Measurements from ENCODE around the gene SMCO2. TPM values are rescaled to one million over a fixed set of nuclear protein-coding genes. Genes with fewer than 3 reads are reported as not detected.

Gene SMCO2
- total and polyA plus RNA-seq, 9 of the 15 experiments (the other 6 are each of a cell fraction or from before 2014, with no cell fraction given) = not detected

DNA sequence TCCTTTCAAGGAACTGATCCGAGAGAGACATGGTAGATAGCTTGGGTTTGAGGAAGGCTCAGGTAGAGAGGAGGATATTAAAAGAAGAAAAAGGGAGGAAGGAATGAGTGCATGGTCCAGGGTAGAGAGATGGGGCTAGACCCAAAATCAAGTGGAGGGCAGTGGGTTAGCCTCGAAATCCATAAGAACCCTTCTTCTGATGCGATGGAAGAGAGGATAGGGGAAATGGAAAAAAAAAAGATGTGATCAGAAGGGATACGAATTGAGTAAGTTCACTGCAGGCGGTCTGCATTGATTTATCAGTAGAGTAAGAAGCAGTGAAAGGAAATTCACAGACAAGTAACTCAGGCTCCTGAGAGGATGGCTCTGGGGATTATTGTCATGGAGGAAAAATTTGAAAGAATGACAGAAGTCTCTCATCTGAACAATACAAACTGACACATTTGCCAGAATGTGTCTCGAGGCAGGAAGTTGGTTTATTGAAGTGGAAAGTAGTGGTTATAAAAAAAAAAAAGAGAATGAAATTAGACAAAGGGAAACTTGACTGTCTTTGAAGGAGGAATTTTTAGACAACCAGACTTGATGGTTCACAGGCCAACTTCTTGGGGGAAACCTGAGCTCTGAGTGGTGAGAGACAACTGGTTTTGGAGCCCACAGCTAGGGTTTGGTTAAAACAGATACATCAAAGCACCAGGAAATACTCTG is 87.7 kb downstream of the SMCO2 start:
- no peak for FAIRE-seq
- DNase-seq (ENCODE audit: extremely low read depth in 1 of 4, low spot score in 3 of 4) = no peak
- no TSS peak for BruUV-seq (replicated peaks)
- Histone ChIP-seq H3K4me1 (replicated peaks in 1 of 2; ENCODE audit: control insufficient read depth in 2 of 2, insufficient read depth in 2 of 2, low read length in 2 of 2) (no peaks in the 10 kb centered on the region; a peak in 1 of 5 replicates), H3K27ac (ENCODE audit: extremely low read depth, low read depth, low read length) (no peak overlapping the region), H3K9me3 (replicated peaks; ENCODE audit: control insufficient read depth, insufficient read depth, low read depth, low read length) (no peaks in the 10 kb centered on the region), H3K79me2 (ENCODE audit: control insufficient read depth, insufficient read depth, low read length) (no peaks in the 10 kb centered on the region), H3K4me3 (no peak overlapping the region), H4K20me1 (replicated peaks; ENCODE audit: control insufficient read depth, insufficient read depth, low read length) (peaks cover 3% of the 10 kb centered on the region; the same call in 1 of the 2 replicates), H2AFZ (ENCODE audit: low read depth, low read length) (no peak overlapping the region), H3K4me2 (ENCODE audit: insufficient read depth, low read length) (no peak overlapping the region), H3K27me3 (ENCODE audit: control insufficient read depth in 2 of 2, insufficient read depth in 2 of 2, low read length in 2 of 2) (peaks cover 5 to 12% of the 10 kb centered on the region in 2 experiments; a peak in 2 of 5 replicates), H3K9me1 (ENCODE audit: control insufficient read depth, insufficient read depth, low read length) (no peaks in the 10 kb centered on the region), H3K9ac (ENCODE audit: insufficient read depth in 1 of 2, low read depth in 2 of 2, low read length in 2 of 2) (no peak overlapping the region), H3K36me3 (ENCODE audit: control insufficient read depth, insufficient read depth, low read length) (no peaks in the 10 kb centered on the region)
- ChIA-PET POLR2A (interaction anchor here (0.6 kb wide), 1 partner anchor 32 kb away, joined by 3 read pairs; no protein-coding TSS in a partner anchor), CTCF (ENCODE audit: low intra/inter-chr PET ratio) (no interaction called here)
- no peak for ATAC-seq
- 0% methylated on average over 6 of the region's 6 CpGs for WGBS (ENCODE audit: insufficient coverage, low coverage, missing lambda C conversion rate)
- intact Hi-C loops (cut with micrococcal nuclease) (no loop called here), in situ Hi-C loops (cut with MboI) (no loop called here)
- TF ChIP-seq ZNF707 (CRISPR knock-in tag; conservative IDR thresholded peaks at IDR 0.05) (no peak), ZNF134 (CRISPR knock-in tag; conservative IDR thresholded peaks at IDR 0.05) (no peak), TSC22D4 (tag; IDR thresholded peaks at IDR 0.05) (no peak), SMARCE1 (IDR thresholded peaks at IDR 0.05) (no peak), CTBP1 (IDR thresholded peaks at IDR 0.05; ENCODE audit: borderline replicate concordance) (no peak), YBX1 (IDR thresholded peaks at IDR 0.05) (no peak), STAT5A (IDR thresholded peaks at IDR 0.05; ENCODE audit: borderline replicate concordance, low read length) (no peak), AFF1 (IDR thresholded peaks at IDR 0.05; ENCODE audit: low read depth in 1 of 2, partially characterized antibody in 2 of 2) (no peak), RBBP5 (IDR thresholded peaks at IDR 0.05; ENCODE audit: borderline replicate concordance, insufficient read depth, low read length, poor library complexity, severe bottlenecking) (no peak), FOXA1 (IDR thresholded peaks at IDR 0.05; ENCODE audit: borderline replicate concordance) (no peak), MXI1 (IDR thresholded peaks at IDR 0.05; ENCODE audit: low read depth, low read length) (no peak)
- TF ChIP-seq, protein P1, sequence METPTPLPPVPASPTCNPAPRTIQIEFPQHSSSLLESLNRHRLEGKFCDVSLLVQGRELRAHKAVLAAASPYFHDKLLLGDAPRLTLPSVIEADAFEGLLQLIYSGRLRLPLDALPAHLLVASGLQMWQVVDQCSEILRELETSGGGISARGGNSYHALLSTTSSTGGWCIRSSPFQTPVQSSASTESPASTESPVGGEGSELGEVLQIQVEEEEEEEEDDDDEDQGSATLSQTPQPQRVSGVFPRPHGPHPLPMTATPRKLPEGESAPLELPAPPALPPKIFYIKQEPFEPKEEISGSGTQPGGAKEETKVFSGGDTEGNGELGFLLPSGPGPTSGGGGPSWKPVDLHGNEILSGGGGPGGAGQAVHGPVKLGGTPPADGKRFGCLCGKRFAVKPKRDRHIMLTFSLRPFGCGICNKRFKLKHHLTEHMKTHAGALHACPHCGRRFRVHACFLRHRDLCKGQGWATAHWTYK (CRISPR knock-in tag; IDR thresholded peaks at IDR 0.05) = no peak
- TF ChIP-seq, protein P2, sequence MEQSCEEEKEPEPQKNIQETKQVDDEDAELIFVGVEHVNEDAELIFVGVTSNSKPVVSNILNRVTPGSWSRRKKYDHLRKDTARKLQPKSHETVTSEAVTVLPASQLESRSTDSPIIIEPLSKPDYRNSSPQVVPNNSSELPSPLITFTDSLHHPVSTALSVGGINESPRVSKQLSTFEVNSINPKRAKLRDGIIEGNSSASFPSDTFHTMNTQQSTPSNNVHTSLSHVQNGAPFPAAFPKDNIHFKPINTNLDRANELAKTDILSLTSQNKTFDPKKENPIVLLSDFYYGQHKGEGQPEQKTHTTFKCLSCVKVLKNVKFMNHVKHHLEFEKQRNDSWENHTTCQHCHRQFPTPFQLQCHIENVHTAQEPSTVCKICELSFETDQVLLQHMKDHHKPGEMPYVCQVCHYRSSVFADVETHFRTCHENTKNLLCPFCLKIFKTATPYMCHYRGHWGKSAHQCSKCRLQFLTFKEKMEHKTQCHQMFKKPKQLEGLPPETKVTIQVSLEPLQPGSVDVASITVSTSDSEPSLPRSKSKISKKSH (CRISPR knock-in tag; IDR thresholded peaks at IDR 0.05) = no peak

Measured in K562 (cell line).